GM03348 (cell line): ENCODE measurements around the gene MXRA5.
"Not testable (repeated sequence)": the region's sequence is repeated elsewhere in the genome, so short reads cannot be mapped to it uniquely, and the experiment has no call there.

Source experiments
- DNase-seq: peaks from one replicate; pipeline ENCODE4 v3.0.0; 2012; ENCODE audit warnings: low spot score

MXRA5 gene

GRCh38 chrX:3343569-3343968 lies 2.9 kb downstream of the MXRA5 start:
- peak; percentile 2 for DNase-seq

GRCh38 chrX:3340016-3340415 lies 6.4 kb downstream of the MXRA5 start:
- no peak for DNase-seq

- DNase-seq = peak; percentile 2
Observed at GRCh38 chrX:3326681-3327080, 19.8 kb downstream of the MXRA5 start.

GRCh38 chrX:3320471-3321046 lies 25.9 kb downstream of the MXRA5 start:
- DNase-seq = no peak

GRCh38 chrX:3317191-3317718 lies 29.2 kb downstream of the MXRA5 start:
- no peak for DNase-seq

GRCh38 chrX:3312109-3312508 lies 34.3 kb downstream of the MXRA5 start:
- no peak for DNase-seq

GRCh38 chrX:3307881-3308280 lies 38.6 kb downstream of the MXRA5 start:
- no peak for DNase-seq

GRCh38 chrX:3299636-3300035 lies 46.8 kb downstream of the MXRA5 start:
- DNase-seq = peak; percentile 2

- DNase-seq = no peak
Observed at GRCh38 chrX:3295731-3296130, 50.7 kb downstream of the MXRA5 start.

GRCh38 chrX:3293251-3293650 lies 53.2 kb downstream of the MXRA5 start:
- no peak for DNase-seq

- DNase-seq = no peak
Observed at GRCh38 chrX:3290561-3290960, 55.9 kb downstream of the MXRA5 start.

- DNase-seq = peak; percentile 6
Observed at GRCh38 chrX:3286196-3286945, 60.1 kb downstream of the MXRA5 start.

GRCh38 chrX:3280706-3281105 lies 65.7 kb downstream of the MXRA5 start:
- no peak for DNase-seq

GRCh38 chrX:3273668-3274067 lies 72.8 kb downstream of the MXRA5 start:
- DNase-seq = not testable (repeated sequence)

GRCh38 chrX:3271834-3272186 lies 74.6 kb downstream of the MXRA5 start:
- DNase-seq = peak; percentile 23

- no peak for DNase-seq
Observed at GRCh38 chrX:3271183-3271833, 75.1 kb downstream of the MXRA5 start.

- DNase-seq = peak; percentile 9
Observed at GRCh38 chrX:3268829-3269228, 77.6 kb downstream of the MXRA5 start.

GRCh38 chrX:3263681-3264126 lies 82.7 kb downstream of the MXRA5 start:
- no peak for DNase-seq

GRCh38 chrX:3262901-3263300 lies 83.6 kb downstream of the MXRA5 start:
- peak; percentile 40 for DNase-seq
